ENCODE measurements around the gene COMMD7. TPM values are rescaled to one million over a fixed set of nuclear protein-coding genes. Genes with fewer than 3 reads are reported as not detected.

COMMD7 gene
- total RNA-seq, 1 donor from 2014 or later, result 72.3 TPM

GRCh38 chr20:32787168-32787567, 43.9 kb upstream of the COMMD7 start:
- no peaks in the 10 kb centered on the region for H3K27me3 Mint-ChIP-seq
- TF ChIP-seq CTCF (conservative IDR thresholded peaks at IDR 0.05), result no peak
- no peak overlapping the region for H3K27ac Mint-ChIP-seq
- H3K9me3 Mint-ChIP-seq, result no peaks in the 10 kb centered on the region
- peaks cover 7% of the 10 kb centered on the region for H3K36me3 Mint-ChIP-seq
- H3K4me1 Mint-ChIP-seq (ENCODE audit: unreplicated experiment), result peaks cover 7% of the 10 kb centered on the region
- no peak overlapping the region for H3K4me3 Mint-ChIP-seq
- DNase-seq (ENCODE audit: extremely low spot score, unreplicated experiment), result no peak

DNA sequence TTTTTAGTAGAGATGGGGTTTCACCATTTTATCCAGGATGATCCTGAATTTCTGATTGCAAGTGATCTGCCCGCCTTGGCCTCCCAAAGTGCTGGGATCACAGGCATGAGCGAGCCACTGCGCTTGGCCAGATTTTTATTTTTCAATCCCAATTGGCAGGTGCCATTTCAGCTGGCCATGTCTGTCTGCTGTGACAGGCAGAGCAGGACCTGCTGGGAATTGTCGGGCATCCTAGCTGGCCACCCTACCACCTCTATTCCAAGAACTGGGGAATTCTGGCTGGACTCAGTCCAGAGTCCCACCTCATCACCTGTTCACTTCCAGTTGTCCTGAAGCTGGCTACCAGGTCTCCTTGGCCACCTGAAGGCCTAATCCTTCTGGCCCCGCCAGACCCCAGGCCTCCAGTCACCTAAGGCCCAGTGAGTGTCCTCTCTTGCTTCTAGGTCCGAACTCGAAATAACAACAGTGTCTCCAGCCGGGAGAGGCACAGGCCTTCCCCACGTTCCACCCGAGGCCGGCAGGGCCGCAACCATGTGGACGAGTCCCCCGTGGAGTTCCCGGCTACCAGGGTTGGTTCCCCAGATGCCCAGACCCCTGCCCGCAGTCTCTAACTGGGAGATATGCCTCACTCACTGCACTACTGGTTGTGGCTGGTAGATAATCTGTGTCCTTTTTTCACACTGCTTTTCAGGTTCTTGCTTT, 42.9 kb upstream of the COMMD7 start:
- peaks cover 4% of the 10 kb centered on the region for H3K4me1 Mint-ChIP-seq (ENCODE audit: unreplicated experiment)

DNA sequence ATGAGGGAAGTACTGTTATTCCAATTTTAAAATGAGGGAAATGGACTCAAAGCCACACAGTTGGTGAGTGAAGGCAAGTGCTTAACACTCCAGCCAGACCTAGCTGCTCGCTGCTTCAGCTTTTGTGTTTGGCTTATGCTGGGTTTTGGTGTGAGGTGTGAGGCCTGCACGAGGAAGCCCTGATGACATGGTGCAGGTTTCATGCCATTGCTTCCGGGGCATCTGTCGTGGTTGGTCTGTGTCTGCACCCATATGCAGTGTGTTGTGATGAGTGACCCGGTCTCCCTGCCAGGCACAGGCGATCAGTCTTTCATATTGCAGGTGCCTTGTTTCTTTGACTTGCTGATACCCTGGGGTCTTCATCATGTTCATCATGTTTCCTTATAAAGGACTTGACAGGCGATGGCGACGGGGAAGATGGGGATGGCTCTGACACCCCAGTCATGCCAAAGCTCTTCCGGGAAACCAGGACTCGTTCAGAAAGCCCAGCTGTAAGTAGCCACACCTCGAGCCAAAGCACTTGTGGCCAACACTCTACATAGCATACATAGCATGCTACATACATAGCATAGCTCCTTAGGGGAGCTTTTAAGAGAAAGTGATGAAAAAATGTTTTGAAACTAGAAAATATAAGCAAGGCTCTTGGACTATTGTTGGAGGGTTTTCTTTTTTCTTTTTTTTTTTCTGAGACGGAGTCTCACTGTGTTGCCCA, 41.3 kb upstream of the COMMD7 start:
- Mint-ChIP-seq H3K27me3 (no peaks in the 10 kb centered on the region), H3K27ac (no peak overlapping the region), H3K4me1 (ENCODE audit: unreplicated experiment) (peaks cover 4% of the 10 kb centered on the region)

More for the DNA sequence above, 42.9 kb upstream of the COMMD7 start:
- Mint-ChIP-seq H3K4me3 (no peak overlapping the region), H3K27me3 (no peaks in the 10 kb centered on the region), H3K9me3 (no peaks in the 10 kb centered on the region), H3K36me3 (peaks cover 7% of the 10 kb centered on the region), H3K27ac (no peak overlapping the region)
- no peak for TF ChIP-seq CTCF (conservative IDR thresholded peaks at IDR 0.05)
- DNase-seq (ENCODE audit: extremely low spot score, unreplicated experiment), result no peak

GRCh38 chr20:32780749-32781655, 37.7 kb upstream of the COMMD7 start:
- TF ChIP-seq CTCF (conservative IDR thresholded peaks at IDR 0.05), result no peak
- Mint-ChIP-seq H3K4me3 (no peak overlapping the region), H3K9me3 (no peaks in the 10 kb centered on the region), H3K27ac (no peak overlapping the region), H3K27me3 (no peaks in the 10 kb centered on the region), H3K4me1 (ENCODE audit: unreplicated experiment) (peaks cover 22% of the 10 kb centered on the region), H3K36me3 (no peaks in the 10 kb centered on the region)
- no peak for DNase-seq (ENCODE audit: extremely low spot score, unreplicated experiment)

More for the DNA sequence above, 41.3 kb upstream of the COMMD7 start:
- DNase-seq (ENCODE audit: extremely low spot score, unreplicated experiment), result no peak
- H3K36me3 Mint-ChIP-seq, result peaks cover 7% of the 10 kb centered on the region
- no peak overlapping the region for H3K4me3 Mint-ChIP-seq
- no peak for TF ChIP-seq CTCF (conservative IDR thresholded peaks at IDR 0.05)
- H3K9me3 Mint-ChIP-seq, result no peaks in the 10 kb centered on the region

- DNase-seq (ENCODE audit: extremely low spot score, unreplicated experiment), result no peak
- Mint-ChIP-seq H3K27ac (no peak overlapping the region), H3K27me3 (no peaks in the 10 kb centered on the region), H3K4me3 (no peak overlapping the region), H3K36me3 (no peaks in the 10 kb centered on the region), H3K9me3 (no peaks in the 10 kb centered on the region), H3K4me1 (ENCODE audit: unreplicated experiment) (peaks cover 28% of the 10 kb centered on the region)
- TF ChIP-seq CTCF (conservative IDR thresholded peaks at IDR 0.05), result no peak
Measured at GRCh38 chr20:32780278-32780677, 37.0 kb upstream of the COMMD7 start.

Data from type B pancreatic cell (in vitro differentiated cells).